SK-N-MC (cell line): Measurements from ENCODE around the gene HTR2C.

ENCODE experiments used
- EZH2 ChIP-seq: fragments of 200-600 bp; sonication (generic); IDR thresholded peaks from one replicate; pipeline ENCODE4 v1.6.1; 2017; ENCODE audit warnings: antibody characterized with exemption
- FOXP2 ChIP-seq: optimal IDR thresholded peaks from 2 replicates; pipeline ENCODE3; 2011; ENCODE audit warnings: mild to moderate bottlenecking, moderate library complexity; ENCODE audit not compliant: insufficient read depth; ENCODE audit errors: extremely low read length, control extremely low read depth
- POLR2AphosphoS5 ChIP-seq: IDR thresholded peaks from 2 replicates; pipeline ENCODE4 v1.6.1; 2012; ENCODE audit warnings: mild to moderate bottlenecking, low read depth, low read length, borderline replicate concordance

- TF ChIP-seq EZH2 (no peak), POLR2AphosphoS5 (no peak), FOXP2 (no peak)
Observed at GRCh38 chrX:114584375-114584943, 573 bp downstream of the HTR2C start.
